OCI-LY1 (cell line): ENCODE results near the gene MBTD1.

Experiments used
- EZH2 ChIP-seq: fragments of 200-600 bp; sonication (generic), shearing (Covaris generic); IDR thresholded peaks from 2 replicates; pipeline ENCODE4 v1.8.0; 2017; ENCODE audit warnings: borderline replicate concordance, mixed run types, mild to moderate bottlenecking, antibody characterized with exemption, low read length, moderate library complexity, mixed read lengths
- TF ChIP-seq, protein P1 (sequence below): fragments of 200-600 bp; sonication (generic), shearing (Covaris generic); IDR thresholded peaks from 2 replicates; pipeline ENCODE4 v1.5.1; 2017; ENCODE audit warnings: mild to moderate bottlenecking, antibody characterized with exemption, low read length, moderate library complexity, mixed read lengths

GRCh38 chr17:51200846-51201245 lies 59.0 kb downstream of the MBTD1 start:
- TF ChIP-seq, protein P1, sequence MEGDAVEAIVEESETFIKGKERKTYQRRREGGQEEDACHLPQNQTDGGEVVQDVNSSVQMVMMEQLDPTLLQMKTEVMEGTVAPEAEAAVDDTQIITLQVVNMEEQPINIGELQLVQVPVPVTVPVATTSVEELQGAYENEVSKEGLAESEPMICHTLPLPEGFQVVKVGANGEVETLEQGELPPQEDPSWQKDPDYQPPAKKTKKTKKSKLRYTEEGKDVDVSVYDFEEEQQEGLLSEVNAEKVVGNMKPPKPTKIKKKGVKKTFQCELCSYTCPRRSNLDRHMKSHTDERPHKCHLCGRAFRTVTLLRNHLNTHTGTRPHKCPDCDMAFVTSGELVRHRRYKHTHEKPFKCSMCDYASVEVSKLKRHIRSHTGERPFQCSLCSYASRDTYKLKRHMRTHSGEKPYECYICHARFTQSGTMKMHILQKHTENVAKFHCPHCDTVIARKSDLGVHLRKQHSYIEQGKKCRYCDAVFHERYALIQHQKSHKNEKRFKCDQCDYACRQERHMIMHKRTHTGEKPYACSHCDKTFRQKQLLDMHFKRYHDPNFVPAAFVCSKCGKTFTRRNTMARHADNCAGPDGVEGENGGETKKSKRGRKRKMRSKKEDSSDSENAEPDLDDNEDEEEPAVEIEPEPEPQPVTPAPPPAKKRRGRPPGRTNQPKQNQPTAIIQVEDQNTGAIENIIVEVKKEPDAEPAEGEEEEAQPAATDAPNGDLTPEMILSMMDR = no peak
- TF ChIP-seq EZH2 = no peak
